ENCODE data around the gene PPP1R16B.

The PPP1R16B gene

GRCh38 chr20:38918172-38918571 is 112.7 kb downstream of the PPP1R16B start:
- Histone ChIP-seq H3K27me3 (ENCODE audit: insufficient read depth, low read depth) (no peaks in the 10 kb centered on the region), H4K20me1 (ENCODE audit: insufficient read depth) (no peaks in the 10 kb centered on the region), H3K4me2 (no peak overlapping the region), H3K27ac (no peak overlapping the region), H3K4me3 (IDR thresholded peaks at IDR 0.05; ENCODE audit: insufficient read depth, low read depth, low read length) (no peak overlapping the region), H3K9ac (no peak overlapping the region), H3K79me2 (ENCODE audit: insufficient read depth, low read depth) (no peaks in the 10 kb centered on the region), H3K4me1 (ENCODE audit: low read depth, poor library complexity, severe bottlenecking) (no peaks in the 10 kb centered on the region), H3K36me3 (ENCODE audit: insufficient read depth) (no peaks in the 10 kb centered on the region), H2AFZ (ENCODE audit: low read depth) (no peak overlapping the region)
- no peak for TF ChIP-seq CTCF (conservative IDR thresholded peaks at IDR 0.05; ENCODE audit: low read depth, low read length)

- no peak overlapping the region for H3K9ac ChIP-seq
- H2AFZ ChIP-seq (ENCODE audit: low read depth): no peak overlapping the region
- no peaks in the 10 kb centered on the region for H3K36me3 ChIP-seq (ENCODE audit: insufficient read depth)
- H3K4me2 ChIP-seq: no peak overlapping the region
- H3K27me3 ChIP-seq (ENCODE audit: insufficient read depth, low read depth): no peaks in the 10 kb centered on the region
- H4K20me1 ChIP-seq (ENCODE audit: insufficient read depth): no peaks in the 10 kb centered on the region
- H3K4me3 ChIP-seq (IDR thresholded peaks at IDR 0.05; ENCODE audit: insufficient read depth, low read depth, low read length): no peak overlapping the region
- no peak for TF ChIP-seq CTCF (conservative IDR thresholded peaks at IDR 0.05; ENCODE audit: low read depth, low read length)
- no peaks in the 10 kb centered on the region for H3K79me2 ChIP-seq (ENCODE audit: insufficient read depth, low read depth)
- no peaks in the 10 kb centered on the region for H3K4me1 ChIP-seq (ENCODE audit: low read depth, poor library complexity, severe bottlenecking)
- no peak overlapping the region for H3K27ac ChIP-seq
Observed at GRCh38 chr20:38919683-38920082, 114.2 kb downstream of the PPP1R16B start.

- H2AFZ ChIP-seq (ENCODE audit: low read depth): no peak overlapping the region
- H3K27ac ChIP-seq: no peak overlapping the region
- H3K4me1 ChIP-seq (ENCODE audit: low read depth, poor library complexity, severe bottlenecking): no peaks in the 10 kb centered on the region
- no peaks in the 10 kb centered on the region for H3K36me3 ChIP-seq (ENCODE audit: insufficient read depth)
- no peak overlapping the region for H3K4me3 ChIP-seq (IDR thresholded peaks at IDR 0.05; ENCODE audit: insufficient read depth, low read depth, low read length)
- no peaks in the 10 kb centered on the region for H3K79me2 ChIP-seq (ENCODE audit: insufficient read depth, low read depth)
- H3K27me3 ChIP-seq (ENCODE audit: insufficient read depth, low read depth): no peaks in the 10 kb centered on the region
- no peaks in the 10 kb centered on the region for H4K20me1 ChIP-seq (ENCODE audit: insufficient read depth)
- no peak overlapping the region for H3K4me2 ChIP-seq
- no peak overlapping the region for H3K9ac ChIP-seq
- no peak for TF ChIP-seq CTCF (conservative IDR thresholded peaks at IDR 0.05; ENCODE audit: low read depth, low read length)
Observed at GRCh38 chr20:38920411-38920810, 114.9 kb downstream of the PPP1R16B start.

GRCh38 chr20:38920851-38921250 is 115.4 kb downstream of the PPP1R16B start:
- H3K79me2 ChIP-seq (ENCODE audit: insufficient read depth, low read depth): no peaks in the 10 kb centered on the region
- H3K4me1 ChIP-seq (ENCODE audit: low read depth, poor library complexity, severe bottlenecking): no peaks in the 10 kb centered on the region

More at GRCh38 chr20:38920851-38921250, 115.4 kb downstream of the PPP1R16B start:
- H3K27me3 ChIP-seq (ENCODE audit: insufficient read depth, low read depth): no peaks in the 10 kb centered on the region
- no peak overlapping the region for H3K9ac ChIP-seq
- H4K20me1 ChIP-seq (ENCODE audit: insufficient read depth): no peaks in the 10 kb centered on the region
- no peak for TF ChIP-seq CTCF (conservative IDR thresholded peaks at IDR 0.05; ENCODE audit: low read depth, low read length)
- no peaks in the 10 kb centered on the region for H3K36me3 ChIP-seq (ENCODE audit: insufficient read depth)
- no peak overlapping the region for H2AFZ ChIP-seq (ENCODE audit: low read depth)
- no peak overlapping the region for H3K27ac ChIP-seq
- H3K4me2 ChIP-seq: no peak overlapping the region
- no peak overlapping the region for H3K4me3 ChIP-seq (IDR thresholded peaks at IDR 0.05; ENCODE audit: insufficient read depth, low read depth, low read length)
